ENCODE data around the gene ZNF280D.

GRCh38 chr15:56598991-56599390 lies 134.3 kb downstream of the ZNF280D start:
- TF ChIP-seq ELF1 (IDR thresholded peaks at IDR 0.05; ENCODE audit: borderline replicate concordance, low read depth) (no peak), EZH2 (IDR thresholded peaks at IDR 0.05) (no peak), CTCF (IDR thresholded peaks at IDR 0.05 in 2 of 3, conservative IDR thresholded peaks at IDR 0.05 in 1 of 3; ENCODE audit: borderline replicate concordance in 1 of 3, insufficient read depth in 1 of 3, low read depth in 2 of 3, low read length in 2 of 3) (no peak), CEBPB (IDR thresholded peaks at IDR 0.05; ENCODE audit: low read depth) (no peak), RAD21 (IDR thresholded peaks at IDR 0.05; ENCODE audit: low read depth) (no peak), SIN3A (IDR thresholded peaks at IDR 0.05; ENCODE audit: low read depth) (no peak), ZFX (IDR thresholded peaks at IDR 0.05) (no peak)
